NCI-H2081 treated with DMSO at 0.1 percent for 48 hours (cell line): ENCODE measurements around the gene EMX1.

Experiments
- DNase-seq: peaks from one replicate; lab custom pipeline; 2025; lab: John Stamatoyannopoulos, UW

The EMX1 gene

GRCh38 chr2:72959554-72959953, 42.2 kb downstream of the EMX1 start:
- no peak for DNase-seq

- no peak for DNase-seq
Measured at GRCh38 chr2:72959995-72960981, 43.0 kb downstream of the EMX1 start.

GRCh38 chr2:72961036-72961720, 43.9 kb downstream of the EMX1 start:
- DNase-seq = no peak

DNA sequence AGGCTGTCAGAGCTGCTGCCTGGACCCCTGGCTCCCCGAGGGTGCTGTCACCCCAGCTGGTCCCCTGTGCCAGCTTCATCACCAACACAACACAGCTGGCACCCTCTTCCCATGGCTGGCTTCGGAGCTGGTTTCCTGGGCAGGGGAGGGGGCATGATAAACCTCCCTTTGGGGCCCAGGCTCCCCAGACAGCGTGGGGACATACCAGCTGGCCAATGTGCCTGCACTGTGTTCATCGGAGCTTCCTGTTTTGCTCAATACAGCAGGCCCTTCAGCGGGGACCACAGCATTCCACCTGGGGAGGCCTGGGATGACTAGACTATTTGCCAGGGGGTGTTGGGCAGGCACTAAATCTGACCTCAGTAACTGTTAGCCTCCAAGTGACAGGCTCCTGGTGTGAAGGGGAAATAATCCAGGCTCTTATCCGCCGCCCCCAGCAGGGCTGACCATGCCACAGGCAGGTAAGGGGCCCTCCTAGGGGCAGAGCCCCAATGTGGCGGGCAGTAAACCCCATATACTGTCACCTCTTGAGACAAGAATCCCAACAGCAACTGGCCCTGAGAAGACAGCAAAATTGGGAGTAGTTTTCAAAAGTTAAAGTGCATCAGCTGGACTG, 44.6 kb downstream of the EMX1 start:
- no peak for DNase-seq

- no peak for DNase-seq
Measured at GRCh38 chr2:72962911-72963310, 45.6 kb downstream of the EMX1 start.

DNA sequence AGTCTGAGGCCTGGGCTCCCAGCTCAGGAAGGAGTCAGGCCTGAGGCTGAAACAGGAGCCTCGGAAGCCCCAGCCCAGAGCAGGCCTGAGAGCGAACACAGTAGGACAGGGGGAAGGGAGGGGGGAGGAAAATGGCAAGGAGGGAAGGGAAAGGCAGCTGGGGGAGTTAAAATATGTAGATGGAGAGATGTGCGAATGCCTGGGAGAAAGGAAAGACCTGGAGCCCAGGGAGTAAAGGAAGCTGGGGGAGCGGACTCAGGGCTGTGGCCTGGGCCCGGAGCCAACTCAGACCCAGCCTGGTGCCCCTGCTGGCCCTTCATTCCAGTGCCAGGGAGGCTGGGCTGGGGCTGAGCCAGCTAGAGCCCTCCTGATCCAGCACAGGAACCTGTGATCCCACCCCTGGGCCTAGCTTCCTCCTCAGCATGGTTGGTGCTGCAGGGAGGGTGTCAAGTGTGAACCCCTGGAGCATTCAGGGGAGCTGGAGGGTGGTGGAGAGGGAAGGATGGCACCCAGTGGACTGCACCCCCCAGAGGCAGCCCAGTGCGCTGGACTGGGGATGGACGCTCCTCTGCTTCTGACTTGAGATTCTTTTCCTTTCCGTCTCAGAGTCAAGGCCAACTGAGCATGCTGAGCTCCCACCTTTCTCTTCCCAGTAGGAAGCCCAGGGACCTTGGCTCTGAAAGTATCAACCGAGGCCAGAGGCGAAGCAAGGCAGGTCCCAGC, 46.3 kb downstream of the EMX1 start:
- DNase-seq = no peak

DNA sequence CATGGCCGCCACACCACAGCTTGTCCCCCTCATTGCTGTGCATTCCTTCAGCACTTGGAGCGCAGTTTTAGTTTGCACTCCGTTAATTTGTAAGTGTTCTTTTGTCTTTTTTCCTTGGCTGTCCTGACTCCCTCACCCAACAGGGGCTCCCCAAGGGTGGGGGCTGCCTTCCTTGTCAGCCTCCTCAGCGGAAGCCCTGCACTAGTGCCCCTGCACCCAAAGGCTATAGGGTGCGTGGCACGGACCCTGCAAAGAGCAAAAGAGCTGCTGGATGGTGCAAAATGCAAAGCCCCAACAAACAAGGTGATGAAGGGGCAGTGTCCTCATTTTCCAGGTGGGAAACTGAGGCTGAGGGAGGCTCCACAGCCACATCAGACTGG, 46.8 kb downstream of the EMX1 start:
- no peak for DNase-seq

DNA sequence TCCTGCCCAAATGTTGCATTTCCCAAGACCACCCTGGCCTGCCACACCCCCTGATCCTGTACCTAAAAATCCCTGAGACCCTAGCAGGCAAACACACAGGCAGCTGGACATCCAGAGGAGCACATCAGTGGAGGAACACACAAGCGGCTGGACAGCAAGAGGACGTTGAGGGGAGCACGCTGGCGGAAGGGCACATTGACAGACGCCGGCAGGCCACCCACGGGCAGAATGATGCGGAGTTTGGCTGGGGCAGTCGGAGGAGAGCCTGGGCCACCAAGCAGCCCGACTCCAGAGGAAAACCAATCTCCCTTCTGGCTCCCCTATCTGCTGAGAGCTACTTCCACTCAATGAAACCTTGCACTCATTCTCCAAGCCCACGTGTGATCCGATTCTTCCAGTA, 47.7 kb downstream of the EMX1 start:
- DNase-seq = no peak

DNA sequence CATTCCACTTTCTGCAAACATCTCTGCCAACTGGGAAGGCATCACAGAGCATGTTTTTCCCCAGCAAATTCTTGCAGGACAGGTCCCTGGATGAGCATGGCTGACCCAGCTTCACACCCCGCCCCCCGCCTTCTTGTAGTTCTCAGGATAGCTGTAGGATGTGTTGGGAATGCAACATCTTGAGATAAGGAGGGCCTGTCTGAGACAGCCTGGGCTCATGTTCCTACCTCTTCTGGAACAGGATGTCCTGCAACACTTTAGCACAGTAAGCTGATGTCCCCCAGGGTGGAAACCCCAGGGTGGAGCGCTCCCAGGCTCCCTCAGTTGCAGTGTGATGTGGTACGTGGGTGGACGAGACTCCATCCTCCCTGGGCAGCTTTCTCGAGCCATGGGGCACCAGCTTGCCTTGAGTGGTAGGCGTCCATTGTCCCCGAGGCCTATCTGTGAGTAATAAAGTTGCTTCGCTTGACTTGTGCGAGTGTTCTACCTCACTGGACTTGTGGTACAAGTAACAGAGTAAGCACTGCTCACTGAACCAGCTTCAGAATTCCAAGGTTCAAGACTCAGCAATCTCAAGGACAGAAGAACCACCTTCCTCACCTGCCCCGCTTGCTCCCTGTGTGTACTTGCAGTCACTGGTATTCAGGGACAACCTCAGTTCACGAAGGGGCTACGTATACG, 48.6 kb downstream of the EMX1 start:
- DNase-seq = no peak

- DNase-seq = no peak
Measured at GRCh38 chr2:72968286-72968685, 51.0 kb downstream of the EMX1 start.

GRCh38 chr2:72969706-72970105, 52.4 kb downstream of the EMX1 start:
- no peak for DNase-seq

- no peak for DNase-seq
Measured at GRCh38 chr2:72971036-72971435, 53.7 kb downstream of the EMX1 start.

- DNase-seq = no peak
Measured at GRCh38 chr2:72972352-72973136, 55.2 kb downstream of the EMX1 start.

DNA sequence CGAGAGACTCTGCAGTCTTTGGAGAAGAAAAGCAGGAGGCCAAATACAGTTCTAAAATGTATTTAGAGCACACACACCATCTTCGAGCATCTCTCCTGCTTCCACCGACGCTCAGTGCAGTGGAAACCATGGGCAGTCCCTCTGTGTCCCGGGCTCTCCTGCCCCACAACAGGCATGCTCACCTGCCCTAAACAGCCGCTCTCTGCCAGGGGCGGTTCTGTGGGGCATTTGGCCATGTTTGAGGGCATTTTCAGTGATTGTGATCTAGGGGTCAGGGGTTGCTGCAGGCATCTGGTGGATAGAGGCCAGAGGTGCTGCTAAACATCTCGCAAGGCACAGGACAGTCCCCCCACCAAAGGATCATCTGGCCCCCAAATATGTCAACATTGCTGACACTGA, 55.8 kb downstream of the EMX1 start:
- no peak for DNase-seq

GRCh38 chr2:72973566-72974435, 56.5 kb downstream of the EMX1 start:
- DNase-seq = no peak

DNA sequence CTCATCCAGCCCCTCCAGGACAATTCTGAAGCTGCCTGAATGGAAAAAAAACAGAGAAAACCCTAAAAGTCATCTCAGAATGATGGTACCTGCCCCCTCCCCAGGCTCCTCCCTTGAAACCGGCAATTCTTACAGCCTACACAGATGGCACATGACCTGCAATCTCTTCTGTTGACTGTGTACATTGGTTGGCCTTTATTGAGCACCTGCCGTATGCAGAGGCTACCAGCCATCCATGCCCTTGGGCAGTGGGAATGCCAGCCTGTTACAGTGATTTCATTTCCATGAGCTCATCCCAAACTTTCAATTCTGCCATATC, 57.1 kb downstream of the EMX1 start:
- no peak for DNase-seq

GRCh38 chr2:72975017-72975416, 57.7 kb downstream of the EMX1 start:
- DNase-seq = no peak

GRCh38 chr2:72979896-72980295, 62.6 kb downstream of the EMX1 start:
- no peak for DNase-seq

- DNase-seq = no peak
Measured at GRCh38 chr2:72980535-72981217, 63.4 kb downstream of the EMX1 start.
